ENCODE data around the gene USP34.

GRCh38 chr2:61469424-61470121 lies 1.3 kb downstream of the USP34 start:
- TF ChIP-seq ZNF70 (CRISPR knock-in tag; IDR thresholded peaks at IDR 0.05) (no peak), ZC3H10 (CRISPR knock-in tag; IDR thresholded peaks at IDR 0.05) (no peak), GLIS3 (CRISPR knock-in tag; IDR thresholded peaks at IDR 0.05) (no peak), TCF4 (CRISPR knock-in tag; IDR thresholded peaks at IDR 0.05; ENCODE audit: borderline replicate concordance) (no peak), PATZ1 (CRISPR knock-in tag; IDR thresholded peaks at IDR 0.05; ENCODE audit: borderline replicate concordance) (no peak)
